T47D (cell line): ENCODE measurements around the gene SFMBT1.

Source experiments
- DNase-seq, 2 experiments: peaks; one replicate each; pipeline versions ENCODE4 v3.0.0 to v3.0.0-alpha.2; 2011 to 2012; ENCODE audit warnings: low read depth in 1 of 2, low spot score in 1 of 2
- JUND ChIP-seq: IDR thresholded peaks from 2 replicates; pipeline ENCODE4 v1.6.1; 2012; ENCODE audit warnings: low read depth
- in situ Hi-C: cut with HindIII; loops from 2 replicates; pipeline ENCODE4 v1.10.0; 2016; ENCODE audit warnings: low sequenced_read_pairs, low pct_unique_long_range_greater_than_20kb

SFMBT1 gene

GRCh38 chr3:52891164-52891563, 154.7 kb downstream of the SFMBT1 start:
- in situ Hi-C loops: no loop called here
- no peak for DNase-seq

GRCh38 chr3:52890735-52891134, 155.1 kb downstream of the SFMBT1 start:
- TF ChIP-seq JUND: no peak
- no peak for DNase-seq
- in situ Hi-C loops: no loop called here

More at GRCh38 chr3:52891164-52891563, 154.7 kb downstream of the SFMBT1 start:
- no peak for TF ChIP-seq JUND

GRCh38 chr3:52889901-52890300, 156.0 kb downstream of the SFMBT1 start:
- DNase-seq: no peak
- TF ChIP-seq JUND: no peak
- in situ Hi-C loops: no loop called here

GRCh38 chr3:52887166-52887565, 158.7 kb downstream of the SFMBT1 start:
- TF ChIP-seq JUND: no peak
- in situ Hi-C loops: no loop called here
- DNase-seq: no peak

GRCh38 chr3:52886049-52886730, 159.7 kb downstream of the SFMBT1 start:
- no peak for TF ChIP-seq JUND
- DNase-seq: no peak
- in situ Hi-C loops: no loop called here

GRCh38 chr3:52882377-52882776, 163.5 kb downstream of the SFMBT1 start:
- in situ Hi-C loops: no loop called here

GRCh38 chr3:52881871-52882270, 164.0 kb downstream of the SFMBT1 start:
- in situ Hi-C loops: no loop called here
- DNase-seq: no peak
- no peak for TF ChIP-seq JUND

More at GRCh38 chr3:52882377-52882776, 163.5 kb downstream of the SFMBT1 start:
- no peak for TF ChIP-seq JUND
- no peak for DNase-seq

GRCh38 chr3:52880474-52880873, 165.4 kb downstream of the SFMBT1 start:
- TF ChIP-seq JUND: no peak
- in situ Hi-C loops: no loop called here
- DNase-seq: no peak

- no peak for DNase-seq
- TF ChIP-seq JUND: no peak
- in situ Hi-C loops: no loop called here
Observed at GRCh38 chr3:52880047-52880446, 165.8 kb downstream of the SFMBT1 start.

- in situ Hi-C loops: no loop called here
- DNase-seq: no peak
- no peak for TF ChIP-seq JUND
Observed at GRCh38 chr3:52879581-52879980, 166.3 kb downstream of the SFMBT1 start.

GRCh38 chr3:52879090-52879489, 166.8 kb downstream of the SFMBT1 start:
- TF ChIP-seq JUND: no peak
- in situ Hi-C loops: no loop called here
- no peak for DNase-seq

GRCh38 chr3:52877085-52877484, 168.8 kb downstream of the SFMBT1 start:
- TF ChIP-seq JUND: no peak
- DNase-seq: no peak
- in situ Hi-C loops: no loop called here

- in situ Hi-C loops: no loop called here
- TF ChIP-seq JUND: no peak
- no peak for DNase-seq
Observed at GRCh38 chr3:52874864-52875587, 170.8 kb downstream of the SFMBT1 start.

- in situ Hi-C loops: no loop called here
- TF ChIP-seq JUND: no peak
- DNase-seq: no peak
Observed at GRCh38 chr3:52874160-52874701, 171.6 kb downstream of the SFMBT1 start.
